Lower leg skin (tissue), 4 donors: ENCODE data around the gene C17orf107. TPM values are rescaled to one million over a fixed set of nuclear protein-coding genes. Genes with fewer than 3 reads are reported as not detected.

ENCODE experiments used
- DNase-seq, 2 donors: peaks; one replicate each; pipeline ENCODE4 v3.0.0-alpha.2; 2019; ENCODE audit warnings: low spot score in 2 of 2
- H3K4me3 ChIP-seq: fragments of 200-600 bp; sonication (generic); 2 replicates; pipeline ENCODE4 v1.5.1; 2017; ENCODE audit warnings: mild to moderate bottlenecking, low read depth; ENCODE audit not compliant: poor library complexity, severe bottlenecking
- CTCF ChIP-seq, 3 donors: fragments of 450-650 bp; IDR thresholded peaks; one replicate each; pipeline ENCODE4 v1.5.1; 2016; ENCODE audit warnings: antibody characterized with exemption in 3 of 3, mild to moderate bottlenecking in 3 of 3, moderate library complexity in 2 of 3
- POLR2A ChIP-seq, 2 donors: fragments of 450-650 bp; IDR thresholded peaks; one replicate each; pipeline ENCODE4 v1.6.1; 2016 to 2017; ENCODE audit warnings: antibody characterized with exemption in 2 of 2, mild to moderate bottlenecking in 1 of 2, moderate library complexity in 1 of 2
- WGBS, 2 donors: methylation state at CpG; one replicate each; pipeline ENCODE4 v1.1.5; 2018; 5-methylcytosine and 5-hydroxymethylcytosine counted together
- intact Hi-C: fragments of 100-400 bp; cut with DNase I; formaldehyde crosslinking; loops from one replicate; pipeline ENCODE4 v1.15.0; 2023; ENCODE audit warnings: low total_unique reads
- total RNA-seq, 4 donors: library from RNA; depleted of rRNA; stranded (reverse); fragments of >200 nt; gene quantifications; one replicate each; pipeline ENCODE4 v1.1.0, GENCODE V29; 2016

The C17orf107 gene
- total RNA-seq, 4 donors from 2014 or later: 7.0 to 13.4 (median 10.1) TPM

- no peak overlapping the region for H3K4me3 ChIP-seq
- 25% methylated on average over 14 of the region's 14 CpGs for WGBS, 2 donors
- DNase-seq: no peak
- TF ChIP-seq POLR2A (IDR thresholded peaks at IDR 0.05) (no peak), CTCF (IDR thresholded peaks at IDR 0.05) (no peak)
- intact Hi-C loops: no loop called here
Measured at GRCh38 chr17:4934173-4934979, 35.0 kb downstream of the C17orf107 start.

GRCh38 chr17:4935650-4936049 lies 36.3 kb downstream of the C17orf107 start:
- DNase-seq: no peak
- TF ChIP-seq POLR2A (IDR thresholded peaks at IDR 0.05) (no peak), CTCF (IDR thresholded peaks at IDR 0.05) (no peak)
- intact Hi-C loops: no loop called here
- H3K4me3 ChIP-seq: no peak overlapping the region

- TF ChIP-seq CTCF (IDR thresholded peaks at IDR 0.05): no peak
- TF ChIP-seq POLR2A (IDR thresholded peaks at IDR 0.05): no peak
- DNase-seq: no peak
- H3K4me3 ChIP-seq: no peak overlapping the region
- 73 to 80% methylated on average over 3 of the region's 3 CpGs for WGBS, 2 donors
- intact Hi-C loops: no loop called here
Measured at GRCh38 chr17:4936436-4936835, 37.1 kb downstream of the C17orf107 start.

GRCh38 chr17:4937553-4937952 lies 38.2 kb downstream of the C17orf107 start:
- 94 to 97% methylated on average over 16 of the region's 16 CpGs for WGBS, 2 donors

GRCh38 chr17:4938069-4938491 lies 38.7 kb downstream of the C17orf107 start:
- intact Hi-C loops: no loop called here
- H3K4me3 ChIP-seq: no peak overlapping the region
- no peak for DNase-seq
- WGBS, 2 donors: 83 to 88% methylated on average over 11 of the region's 11 CpGs
- no peak for TF ChIP-seq POLR2A (IDR thresholded peaks at IDR 0.05)
- TF ChIP-seq CTCF (IDR thresholded peaks at IDR 0.05): no peak

More at GRCh38 chr17:4937553-4937952, 38.2 kb downstream of the C17orf107 start:
- no peak for DNase-seq
- no peak overlapping the region for H3K4me3 ChIP-seq
- intact Hi-C loops: no loop called here
- TF ChIP-seq CTCF (IDR thresholded peaks at IDR 0.05) (no peak), POLR2A (IDR thresholded peaks at IDR 0.05) (no peak)
